ENCODE results near the gene CDPF1. TPM values are rescaled to one million over a fixed set of nuclear protein-coding genes. Genes with fewer than 3 reads are reported as not detected.
A peak's percentile ranks its signal among the peaks of the same experiment; 100 is the strongest.

The CDPF1 gene
- total and polyA plus RNA-seq, 2 of the 13 experiments (the other 11 are each of a cell fraction or from before 2014, with no cell fraction given): 5.2 to 8.1 TPM

DNA sequence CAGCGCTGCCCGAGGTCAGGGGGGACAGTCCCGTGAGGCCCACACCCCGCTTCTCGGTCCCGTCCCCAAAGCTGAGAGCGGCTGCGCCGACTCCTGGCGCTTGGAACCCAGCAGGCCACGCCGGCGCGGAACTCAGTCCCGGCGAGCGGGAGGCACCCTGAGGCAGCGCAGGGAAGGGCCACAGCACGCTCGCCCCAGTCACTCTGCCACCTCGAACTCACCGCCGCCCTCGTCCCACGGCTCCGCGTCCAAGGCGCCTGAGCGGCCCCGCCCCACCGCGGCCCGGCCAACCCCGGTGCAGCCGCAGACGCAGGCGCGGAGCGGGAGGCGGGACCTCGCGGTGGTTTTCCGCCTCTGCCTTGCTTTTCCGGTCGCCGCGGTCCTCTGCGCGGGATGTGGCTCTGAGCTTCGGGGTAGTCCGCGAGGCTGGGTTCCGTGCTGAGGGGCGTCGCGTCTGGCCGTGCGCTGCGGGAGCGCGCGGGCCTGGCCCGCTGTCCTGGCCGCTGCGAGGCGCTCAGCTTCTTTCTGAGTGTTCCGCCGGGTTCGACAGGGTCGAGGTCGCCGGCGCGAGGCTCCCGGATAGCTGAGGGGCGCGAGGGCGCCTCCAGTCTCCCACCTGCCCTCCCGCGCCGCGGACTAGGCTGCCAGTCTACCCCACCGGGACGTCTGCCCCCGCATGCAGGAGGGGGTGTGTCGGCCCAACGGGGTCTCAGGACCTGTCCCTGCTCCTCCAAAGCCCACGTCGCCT lies at the start of gene CDPF1 (continued):
- TF ChIP-seq, protein P1, sequence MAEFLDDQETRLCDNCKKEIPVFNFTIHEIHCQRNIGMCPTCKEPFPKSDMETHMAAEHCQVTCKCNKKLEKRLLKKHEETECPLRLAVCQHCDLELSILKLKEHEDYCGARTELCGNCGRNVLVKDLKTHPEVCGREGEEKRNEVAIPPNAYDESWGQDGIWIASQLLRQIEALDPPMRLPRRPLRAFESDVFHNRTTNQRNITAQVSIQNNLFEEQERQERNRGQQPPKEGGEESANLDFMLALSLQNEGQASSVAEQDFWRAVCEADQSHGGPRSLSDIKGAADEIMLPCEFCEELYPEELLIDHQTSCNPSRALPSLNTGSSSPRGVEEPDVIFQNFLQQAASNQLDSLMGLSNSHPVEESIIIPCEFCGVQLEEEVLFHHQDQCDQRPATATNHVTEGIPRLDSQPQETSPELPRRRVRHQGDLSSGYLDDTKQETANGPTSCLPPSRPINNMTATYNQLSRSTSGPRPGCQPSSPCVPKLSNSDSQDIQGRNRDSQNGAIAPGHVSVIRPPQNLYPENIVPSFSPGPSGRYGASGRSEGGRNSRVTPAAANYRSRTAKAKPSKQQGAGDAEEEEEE (CRISPR knock-in tag; IDR thresholded peaks at IDR 0.05; ENCODE audit: borderline replicate concordance): no peak
- TF ChIP-seq STAT5B (CRISPR knock-in tag; IDR thresholded peaks at IDR 0.05) (no peak), XRCC5 (optimal IDR thresholded peaks at IDR 0.05; ENCODE audit: low read length) (peak; percentile 55), ZNF724P (CRISPR knock-in tag; IDR thresholded peaks at IDR 0.05; ENCODE audit: borderline replicate concordance) (peak; percentile 55), PITX1 (CRISPR knock-in tag; IDR thresholded peaks at IDR 0.05) (no peak; the same call in 1 of the 2 replicates), MAF1 (CRISPR knock-in tag; IDR thresholded peaks at IDR 0.05; ENCODE audit: borderline replicate concordance) (no peak), SKI (IDR thresholded peaks at IDR 0.05; ENCODE audit: partially characterized antibody) (peak; percentile 25), NFYB (CRISPR knock-in tag; IDR thresholded peaks at IDR 0.05) (peak; percentile 71), KLF13 (CRISPR knock-in tag; IDR thresholded peaks at IDR 0.05) (peak; percentile 73; the same call in 1 of the 2 replicates), ETV5 (CRISPR knock-in tag; IDR thresholded peaks at IDR 0.05; ENCODE audit: borderline replicate concordance) (peak; percentile 47), ZC3H4 (CRISPR knock-in tag; IDR thresholded peaks at IDR 0.05; ENCODE audit: borderline replicate concordance) (no peak), ZNF749 (CRISPR knock-in tag; IDR thresholded peaks at IDR 0.05; ENCODE audit: borderline replicate concordance) (no peak; the same call in 1 of the 2 replicates), HCFC1 (IDR thresholded peaks at IDR 0.05; ENCODE audit: low read depth, low read length) (no peak), CCAR2 (optimal IDR thresholded peaks at IDR 0.05; ENCODE audit: low read depth, low read length) (no peak)
- TF ChIP-seq, protein P2, sequence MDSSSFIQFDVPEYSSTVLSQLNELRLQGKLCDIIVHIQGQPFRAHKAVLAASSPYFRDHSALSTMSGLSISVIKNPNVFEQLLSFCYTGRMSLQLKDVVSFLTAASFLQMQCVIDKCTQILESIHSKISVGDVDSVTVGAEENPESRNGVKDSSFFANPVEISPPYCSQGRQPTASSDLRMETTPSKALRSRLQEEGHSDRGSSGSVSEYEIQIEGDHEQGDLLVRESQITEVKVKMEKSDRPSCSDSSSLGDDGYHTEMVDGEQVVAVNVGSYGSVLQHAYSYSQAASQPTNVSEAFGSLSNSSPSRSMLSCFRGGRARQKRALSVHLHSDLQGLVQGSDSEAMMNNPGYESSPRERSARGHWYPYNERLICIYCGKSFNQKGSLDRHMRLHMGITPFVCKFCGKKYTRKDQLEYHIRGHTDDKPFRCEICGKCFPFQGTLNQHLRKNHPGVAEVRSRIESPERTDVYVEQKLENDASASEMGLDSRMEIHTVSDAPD (CRISPR knock-in tag; IDR thresholded peaks at IDR 0.05): 0 out of 2 replicates have a peak, but pooled peaks have one; percentile 35
- TF ChIP-seq, protein P3, sequence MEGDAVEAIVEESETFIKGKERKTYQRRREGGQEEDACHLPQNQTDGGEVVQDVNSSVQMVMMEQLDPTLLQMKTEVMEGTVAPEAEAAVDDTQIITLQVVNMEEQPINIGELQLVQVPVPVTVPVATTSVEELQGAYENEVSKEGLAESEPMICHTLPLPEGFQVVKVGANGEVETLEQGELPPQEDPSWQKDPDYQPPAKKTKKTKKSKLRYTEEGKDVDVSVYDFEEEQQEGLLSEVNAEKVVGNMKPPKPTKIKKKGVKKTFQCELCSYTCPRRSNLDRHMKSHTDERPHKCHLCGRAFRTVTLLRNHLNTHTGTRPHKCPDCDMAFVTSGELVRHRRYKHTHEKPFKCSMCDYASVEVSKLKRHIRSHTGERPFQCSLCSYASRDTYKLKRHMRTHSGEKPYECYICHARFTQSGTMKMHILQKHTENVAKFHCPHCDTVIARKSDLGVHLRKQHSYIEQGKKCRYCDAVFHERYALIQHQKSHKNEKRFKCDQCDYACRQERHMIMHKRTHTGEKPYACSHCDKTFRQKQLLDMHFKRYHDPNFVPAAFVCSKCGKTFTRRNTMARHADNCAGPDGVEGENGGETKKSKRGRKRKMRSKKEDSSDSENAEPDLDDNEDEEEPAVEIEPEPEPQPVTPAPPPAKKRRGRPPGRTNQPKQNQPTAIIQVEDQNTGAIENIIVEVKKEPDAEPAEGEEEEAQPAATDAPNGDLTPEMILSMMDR (CRISPR knock-in tag; IDR thresholded peaks at IDR 0.05): peak; percentile 47
- TF ChIP-seq, protein P4, sequence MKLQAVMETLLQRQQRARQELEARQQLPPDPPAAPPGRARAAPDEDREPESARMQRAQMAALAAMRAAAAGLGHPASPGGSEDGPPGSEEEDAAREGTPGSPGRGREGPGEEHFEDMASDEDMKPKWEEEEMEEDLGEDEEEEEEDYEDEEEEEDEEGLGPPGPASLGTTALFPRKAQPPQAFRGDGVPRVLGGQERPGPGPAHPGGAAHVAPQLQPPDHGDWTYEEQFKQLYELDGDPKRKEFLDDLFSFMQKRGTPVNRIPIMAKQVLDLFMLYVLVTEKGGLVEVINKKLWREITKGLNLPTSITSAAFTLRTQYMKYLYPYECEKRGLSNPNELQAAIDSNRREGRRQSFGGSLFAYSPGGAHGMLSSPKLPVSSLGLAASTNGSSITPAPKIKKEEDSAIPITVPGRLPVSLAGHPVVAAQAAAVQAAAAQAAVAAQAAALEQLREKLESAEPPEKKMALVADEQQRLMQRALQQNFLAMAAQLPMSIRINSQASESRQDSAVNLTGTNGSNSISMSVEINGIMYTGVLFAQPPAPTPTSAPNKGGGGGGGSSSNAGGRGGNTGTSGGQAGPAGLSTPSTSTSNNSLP (IDR thresholded peaks at IDR 0.05; ENCODE audit: low read depth, low read length): no peak

All from HepG2 (cell line).